Neural cell (in vitro differentiated cells): Measurements from ENCODE around the gene ARHGEF12. TPM values are rescaled to one million over a fixed set of nuclear protein-coding genes. Genes with fewer than 3 reads are reported as not detected.

Source experiments
- H2AFZ ChIP-seq: fragments of 200-600, 300-800 bp; sonication (generic), shearing (Covaris generic); 2 replicates; pipeline ENCODE4 v1.6.0; 2014; ENCODE audit warnings: low read depth, mild to moderate bottlenecking, antibody characterized with exemption, low read length, moderate library complexity
- H3F3A ChIP-seq: fragments of 200-600 bp; shearing (Covaris generic); 2 replicates; pipeline ENCODE4 v1.6.1; 2016; ENCODE audit warnings: mild to moderate bottlenecking, moderate library complexity, mixed read lengths, antibody characterized with exemption, low read length; ENCODE audit not compliant: insufficient read depth, poor library complexity, severe bottlenecking
- H3K27ac ChIP-seq: fragments of 200-600, 300-800 bp; sonication (generic), shearing (Covaris generic); 2 replicates; pipeline ENCODE4 v1.5.1; 2014; ENCODE audit warnings: mild to moderate bottlenecking, low read length, moderate library complexity
- H3K27me3 ChIP-seq: fragments of 300-800, 200-600 bp; sonication (generic), shearing (Covaris generic); 2 replicates; pipeline ENCODE4 v1.6.0; 2014; ENCODE audit warnings: mild to moderate bottlenecking, low read depth, low read length, moderate library complexity; ENCODE audit not compliant: insufficient read depth
- H3K36me3 ChIP-seq: fragments of 300-800, 200-600 bp; sonication (generic), shearing (Covaris generic); 2 replicates; pipeline ENCODE4 v1.5.1; 2014; ENCODE audit warnings: mild to moderate bottlenecking, antibody characterized with exemption, low read length, moderate library complexity; ENCODE audit not compliant: insufficient read depth
- H3K4me2 ChIP-seq: fragments of 300-800, 200-600 bp; sonication (generic), shearing (Covaris generic); 2 replicates; pipeline ENCODE4 v1.6.0; 2014; ENCODE audit warnings: mild to moderate bottlenecking, low read length
- H3K4me3 ChIP-seq: fragments of 300-800, 200-600 bp; sonication (generic), shearing (Covaris generic); 2 replicates; pipeline ENCODE4 v1.5.1; 2014; ENCODE audit warnings: mild to moderate bottlenecking, low read length, moderate library complexity
- H3K79me2 ChIP-seq: fragments of 200-600 bp; shearing (Covaris generic); replicated peaks from 2 replicates; pipeline ENCODE4 v1.6.0; 2014; ENCODE audit warnings: mild to moderate bottlenecking, low read length, moderate library complexity; ENCODE audit not compliant: insufficient read depth
- H3K9ac ChIP-seq: fragments of 300-800, 200-600 bp; sonication (generic), shearing (Covaris generic); 2 replicates; pipeline ENCODE4 v1.6.1; 2016; ENCODE audit warnings: mild to moderate bottlenecking, low read length, mixed read lengths
- H3K9me2 ChIP-seq: fragments of 200-600 bp; shearing (Covaris generic); 2 replicates; pipeline ENCODE4 v1.6.1; 2016; ENCODE audit warnings: mild to moderate bottlenecking, low read length, mixed read lengths; ENCODE audit not compliant: insufficient read depth
- H3K9me3 ChIP-seq: fragments of 200-600, 300-800 bp; sonication (generic), shearing (Covaris generic); 2 replicates; pipeline ENCODE4 v1.6.1; 2016; ENCODE audit warnings: mild to moderate bottlenecking, mixed run types, low read length, moderate library complexity, mixed read lengths
- H4K20me1 ChIP-seq: fragments of 200-600 bp; shearing (Covaris generic); 2 replicates; pipeline ENCODE4 v1.6.1; 2016; ENCODE audit warnings: mild to moderate bottlenecking, mixed run types; ENCODE audit not compliant: insufficient read depth
- CTCF ChIP-seq: fragments of 450-650 bp; IDR thresholded peaks from 2 replicates; pipeline ENCODE4 v1.5.1; 2014; ENCODE audit warnings: antibody characterized with exemption, mild to moderate bottlenecking, moderate library complexity; ENCODE audit not compliant: poor library complexity, severe bottlenecking
- EP300 ChIP-seq: fragments of 450-650 bp; conservative IDR thresholded peaks from 2 replicates; pipeline ENCODE4 v1.6.1; 2014; ENCODE audit warnings: antibody characterized with exemption, mild to moderate bottlenecking, moderate library complexity; ENCODE audit not compliant: poor library complexity, severe bottlenecking
- EZH2 ChIP-seq: fragments of 200-600, 300-800 bp; shearing (Covaris generic), sonication (generic); IDR thresholded peaks from 2 replicates; pipeline ENCODE4 v1.6.1; 2014; ENCODE audit warnings: antibody characterized with exemption, low read length, borderline replicate concordance, mild to moderate bottlenecking; ENCODE audit not compliant: insufficient read depth, poor library complexity, severe bottlenecking
- MXI1 ChIP-seq: fragments of 450-650 bp; conservative IDR thresholded peaks from 2 replicates; pipeline ENCODE4 v1.6.1; 2014; ENCODE audit warnings: antibody characterized with exemption, mild to moderate bottlenecking; ENCODE audit not compliant: poor library complexity, severe bottlenecking
- POLR2AphosphoS5 ChIP-seq: IDR thresholded peaks from 2 replicates; pipeline ENCODE4 v1.6.1; 2012
- RAD21 ChIP-seq: fragments of 450-650 bp; conservative IDR thresholded peaks from 2 replicates; pipeline ENCODE4 v1.6.1; 2014; ENCODE audit warnings: antibody characterized with exemption, mild to moderate bottlenecking, moderate library complexity
- REST ChIP-seq: IDR thresholded peaks from 2 replicates; pipeline ENCODE4 v1.6.1; 2012; ENCODE audit warnings: borderline replicate concordance
- SMC3 ChIP-seq: fragments of 450-650 bp; conservative IDR thresholded peaks from 2 replicates; pipeline ENCODE4 v1.6.1; 2014; ENCODE audit warnings: antibody characterized with exemption, mild to moderate bottlenecking, moderate library complexity; ENCODE audit not compliant: poor library complexity
- TAF1 ChIP-seq: IDR thresholded peaks from 2 replicates; pipeline ENCODE4 v1.6.1; 2012; ENCODE audit warnings: low read depth
- polyA plus RNA-seq: library from polyadenylated mRNA; depleted of rRNA; stranded (reverse); fragments of >200 nt; gene quantifications from 2 replicates; pipeline ENCODE4 v1.2.3, GENCODE V29; 2014

ARHGEF12 gene
- polyA plus RNA-seq, 1 donor from 2014 or later: 93.4 TPM

GRCh38 chr11:120340529-120340928 lies 4.3 kb downstream of the ARHGEF12 start:
- no peak overlapping the region for H3K27ac ChIP-seq
- TF ChIP-seq EP300 (no peak), EZH2 (no peak), REST (no peak)
- peak overlapping the region; percentile 84 for H3K4me3 ChIP-seq
- H3K9me3 ChIP-seq: no peaks in the 10 kb centered on the region
- H3K9ac ChIP-seq: no peak overlapping the region
- H3F3A ChIP-seq: no peaks in the 10 kb centered on the region
- peaks cover 78% of the 10 kb centered on the region for H3K79me2 ChIP-seq
- no peaks in the 10 kb centered on the region for H3K36me3 ChIP-seq
- H3K27me3 ChIP-seq: no peaks in the 10 kb centered on the region
- H4K20me1 ChIP-seq: no peaks in the 10 kb centered on the region
- H3K9me2 ChIP-seq: no peaks in the 10 kb centered on the region
- peak overlapping the region; percentile 79 for H3K4me2 ChIP-seq
- H2AFZ ChIP-seq: no peak overlapping the region

- H3K9ac ChIP-seq: no peak overlapping the region
- TF ChIP-seq MXI1 (no peak), EP300 (no peak), POLR2AphosphoS5 (no peak), RAD21 (no peak), EZH2 (no peak), REST (no peak), CTCF (no peak), SMC3 (no peak), TAF1 (no peak)
- no peaks in the 10 kb centered on the region for H3K9me2 ChIP-seq
- no peaks in the 10 kb centered on the region for H3F3A ChIP-seq
- no peaks in the 10 kb centered on the region for H3K27me3 ChIP-seq
- H3K27ac ChIP-seq: no peak overlapping the region
- H3K79me2 ChIP-seq: peaks cover 87% of the 10 kb centered on the region
- H2AFZ ChIP-seq: no peak overlapping the region
- no peak overlapping the region for H3K4me2 ChIP-seq
- H3K36me3 ChIP-seq: no peaks in the 10 kb centered on the region
- no peak overlapping the region for H3K4me3 ChIP-seq
- H3K9me3 ChIP-seq: no peaks in the 10 kb centered on the region
- no peaks in the 10 kb centered on the region for H4K20me1 ChIP-seq
Measured at GRCh38 chr11:120342226-120342625, 6.0 kb downstream of the ARHGEF12 start.
